ENCODE measurements around the gene DHPS. TPM values are rescaled to one million over a fixed set of nuclear protein-coding genes. Genes with fewer than 3 reads are reported as not detected.
"Not testable (repeated sequence)": the region's sequence is repeated elsewhere in the genome, so short reads cannot be mapped to it uniquely, and the experiment has no call there.

Gene DHPS
- total and polyA plus RNA-seq, 10 donors: 55.1 to 158 (median 93.8) TPM

- no peaks in the 10 kb centered on the region for H3K27me3 ChIP-seq (replicated peaks in 1 of 7)
- peak overlapping the region in 1 of 8 donors; percentile 13 for H3K27ac ChIP-seq
- WGBS, 5 donors: 81 to 89% (median 86%) methylated on average over 8 of the region's 8 CpGs
- H3K9me3 ChIP-seq: no peaks in the 10 kb centered on the region
- peaks cover 0 to 81% (median 9%) of the 10 kb centered on the region in 6 donors for H3K36me3 ChIP-seq
- intact Hi-C loops (cut with DNase I; ENCODE audit: low total_unique reads): no loop called here
- TF ChIP-seq POLR2A (IDR thresholded peaks at IDR 0.05) (no peak), CTCF (IDR thresholded peaks at IDR 0.05 in 8 of 11, conservative IDR thresholded peaks at IDR 0.05 in 3 of 11) (no peak), POLR2AphosphoS5 (IDR thresholded peaks at IDR 0.05) (no peak)
- DNase-seq: no peak
- no peak overlapping the region for H3K4me3 ChIP-seq
- peaks cover 0 to 15% (median 9%) of the 10 kb centered on the region in 6 donors for H3K4me1 ChIP-seq
Observed at GRCh38 chr19:12647047-12647446, 34.6 kb downstream of the DHPS start.

- DNase-seq: no peak
- Histone ChIP-seq H3K9me3 (no peaks in the 10 kb centered on the region), H3K36me3 (peaks cover 0 to 76% (median 6%) of the 10 kb centered on the region in 6 donors), H3K4me1 (peaks cover 0 to 15% (median 9%) of the 10 kb centered on the region in 6 donors), H3K4me3 (no peak overlapping the region), H3K27ac (peak overlapping the region in 2 of 8 donors; percentile 9 to 11), H3K27me3 (replicated peaks in 1 of 7) (no peaks in the 10 kb centered on the region)
- 76 to 87% (median 81%) methylated on average over 10 of the region's 10 CpGs for WGBS, 5 donors
- intact Hi-C loops (cut with DNase I; ENCODE audit: low total_unique reads): no loop called here
- TF ChIP-seq POLR2A (IDR thresholded peaks at IDR 0.05): no peak
- no peak for TF ChIP-seq POLR2AphosphoS5 (IDR thresholded peaks at IDR 0.05)
- TF ChIP-seq CTCF (IDR thresholded peaks at IDR 0.05 in 8 of 11, conservative IDR thresholded peaks at IDR 0.05 in 3 of 11): no peak
Observed at GRCh38 chr19:12646551-12646950, 35.1 kb downstream of the DHPS start.

- H3K27ac ChIP-seq; H3K9me3 ChIP-seq; DNase-seq; H3K27me3 ChIP-seq (replicated peaks in 1 of 7); intact Hi-C loops (cut with DNase I; ENCODE audit: low total_unique reads); H3K4me3 ChIP-seq: not testable (repeated sequence)
- Histone ChIP-seq H3K36me3 (peaks cover 0 to 51% (median 5%) of the 10 kb centered on the region in 6 donors), H3K4me1 (peaks cover 0 to 29% (median 17%) of the 10 kb centered on the region in 6 donors)
- 93 to 100% (median 97%) methylated on average over 14 of the region's 14 CpGs for WGBS, 5 donors
Observed at GRCh38 chr19:12643716-12644115, 38.0 kb downstream of the DHPS start.

GRCh38 chr19:12642506-12642905 is 39.2 kb downstream of the DHPS start:
- DNase-seq: peak; percentile 69

More at GRCh38 chr19:12642506-12642905, 39.2 kb downstream of the DHPS start:
- peaks cover 0 to 17% (median 12%) of the 10 kb centered on the region in 6 donors for H3K4me1 ChIP-seq
- no peaks in the 10 kb centered on the region for H3K27me3 ChIP-seq (replicated peaks in 1 of 7)
- 92 to 97% (median 96%) methylated on average over 14 to 26 of the region's 26 CpGs for WGBS, 5 donors
- no peak for TF ChIP-seq POLR2A (IDR thresholded peaks at IDR 0.05)
- no peak for TF ChIP-seq CTCF (IDR thresholded peaks at IDR 0.05 in 8 of 11, conservative IDR thresholded peaks at IDR 0.05 in 3 of 11)
- TF ChIP-seq POLR2AphosphoS5 (IDR thresholded peaks at IDR 0.05): peak in 1 of 3 donors; percentile 38
- H3K9me3 ChIP-seq: no peaks in the 10 kb centered on the region
- no peak overlapping the region for H3K4me3 ChIP-seq
- H3K27ac ChIP-seq: no peak overlapping the region
- H3K36me3 ChIP-seq: peaks cover 0 to 48% (median 5%) of the 10 kb centered on the region in 6 donors
- intact Hi-C loops (cut with DNase I; ENCODE audit: low total_unique reads): no loop called here
